Stimulated activated CD4-positive, alpha-beta T cell treated with anti-CD3 and anti-CD28 coated beads, TNF-alpha, amount 100 ng/mL, for 4 hours (primary cell): ENCODE measurements around the gene WWTR1.

ENCODE experiments used
- DNase-seq, 3 experiments: peaks; one replicate each; pipeline ENCODE4 v3.0.0-alpha.2; 2020; ENCODE audit warnings: low read depth in 3 of 3

The WWTR1 gene

GRCh38 chr3:149657926-149658743 is at the start of gene WWTR1:
WWTR1 (minus strand) TSS chr3:149658025; CDS start chr3:149657306, 719 bp downstream.
- DNase-seq, result no peak

DNA sequence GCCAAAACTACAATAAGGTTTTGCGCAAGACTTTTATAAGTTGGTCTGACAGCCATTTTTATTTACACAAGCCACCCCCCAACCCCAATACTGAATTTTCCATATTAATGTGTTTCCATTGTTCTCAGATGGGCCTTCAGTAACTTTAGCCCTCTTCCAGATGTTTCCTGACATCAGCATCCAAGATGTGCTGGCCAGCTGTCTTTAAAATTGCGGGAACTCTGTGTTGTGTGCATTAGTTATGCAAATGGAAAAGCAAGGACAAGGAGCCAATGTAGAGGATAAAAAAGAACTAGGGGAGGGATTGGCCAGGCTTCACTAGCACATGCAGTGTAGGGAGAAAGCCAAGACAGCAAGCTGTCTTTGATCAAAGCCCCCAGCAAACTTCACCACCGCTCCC is 49.1 kb upstream of the WWTR1 start:
- no peak for DNase-seq

GRCh38 chr3:149705416-149705815 is 47.6 kb upstream of the WWTR1 start:
- no peak for DNase-seq

DNA sequence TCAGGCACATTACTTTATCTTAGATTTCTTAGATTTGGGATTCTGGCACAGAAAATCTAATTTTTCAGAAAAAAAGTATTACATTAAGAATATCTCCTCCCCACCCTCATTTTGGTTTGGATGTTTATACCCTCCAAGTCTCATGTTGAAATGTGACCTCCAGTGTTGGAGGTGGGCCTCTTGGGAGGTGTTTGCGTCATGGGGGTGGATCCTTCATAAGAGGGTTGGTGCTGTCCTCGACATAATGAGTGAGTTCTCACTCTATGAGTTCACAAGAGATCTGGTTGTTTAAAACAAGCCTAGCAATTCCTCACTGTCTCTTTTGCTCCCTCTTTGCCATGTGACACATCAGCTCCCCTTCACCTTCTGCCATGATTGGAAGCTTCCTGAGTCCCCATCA is 45.6 kb upstream of the WWTR1 start:
- DNase-seq, result no peak

GRCh38 chr3:149702691-149703441 is 45.0 kb upstream of the WWTR1 start:
- DNase-seq, result no peak

- no peak for DNase-seq
These were observed 44.1 kb upstream of the WWTR1 start for GRCh38 chr3:149701977-149702350.

- no peak for DNase-seq
These were observed 43.6 kb upstream of the WWTR1 start for GRCh38 chr3:149701206-149701976.

- DNase-seq, result no peak
These were observed 30.4 kb upstream of the WWTR1 start for GRCh38 chr3:149688122-149688757.

DNA sequence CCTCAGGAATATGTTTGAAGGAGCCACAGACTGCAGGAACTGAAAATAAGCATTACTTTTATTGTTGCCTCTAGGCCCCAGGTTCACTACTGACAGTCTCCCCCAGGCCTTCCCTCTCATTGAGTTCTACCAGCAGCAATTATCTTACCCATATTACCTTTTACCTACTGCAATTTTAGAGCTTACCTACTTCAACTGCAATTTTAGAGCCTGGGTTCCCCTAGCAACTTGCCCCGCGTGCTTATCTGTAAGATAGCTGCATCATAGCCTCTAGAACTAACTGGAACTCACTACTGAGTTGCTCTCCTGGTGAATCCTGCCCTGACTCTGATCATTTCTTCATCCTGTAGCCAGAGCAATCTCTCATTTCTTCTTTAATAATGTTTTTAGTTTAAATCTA is 29.2 kb upstream of the WWTR1 start:
- no peak for DNase-seq

DNA sequence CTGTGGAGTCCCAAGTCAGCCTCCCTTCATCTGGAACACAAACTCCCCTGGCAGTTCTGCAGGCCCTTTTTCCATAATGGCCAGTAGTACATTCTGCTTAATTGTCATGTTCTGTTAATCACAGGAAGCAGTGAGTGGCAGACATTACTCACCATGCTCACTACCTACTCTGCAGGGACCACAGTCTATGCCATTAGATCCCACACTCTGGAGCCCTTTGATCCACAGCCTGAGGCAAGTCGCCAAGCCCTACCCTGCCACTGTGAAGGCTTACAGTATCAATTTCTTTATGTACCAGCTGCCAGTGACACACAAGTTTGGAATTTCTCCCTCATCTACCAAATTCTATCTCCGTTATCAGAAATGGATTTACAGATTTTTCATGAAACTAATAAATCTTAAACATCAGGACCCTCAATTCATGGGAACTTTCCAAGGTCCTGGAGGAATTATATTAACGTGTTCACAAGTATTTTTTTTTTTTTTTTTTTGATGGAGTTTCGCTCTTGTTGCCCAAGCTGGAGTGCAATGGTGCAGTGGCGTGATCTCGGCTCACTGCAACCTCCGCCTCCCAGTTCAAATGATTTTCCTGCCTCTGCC is 20.6 kb upstream of the WWTR1 start:
- no peak for DNase-seq

DNA sequence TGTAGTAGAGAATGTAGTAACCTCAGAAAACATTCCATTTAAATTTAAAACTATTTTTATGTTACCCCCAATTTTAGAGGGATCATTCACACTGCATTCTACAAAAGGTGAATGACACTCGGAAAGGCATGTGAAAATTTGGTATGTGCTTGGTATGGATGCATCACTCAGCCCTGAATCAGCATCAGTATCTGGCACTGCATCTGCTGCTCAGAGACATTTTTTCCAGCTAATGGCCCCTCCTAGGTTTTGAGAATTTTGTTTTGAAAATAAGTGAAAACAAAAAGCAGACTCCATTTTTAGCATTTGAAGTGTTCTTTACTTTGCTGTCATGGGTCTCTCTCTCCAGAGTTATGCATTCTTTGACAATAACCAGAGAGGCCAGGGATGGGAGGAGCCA is 15.6 kb upstream of the WWTR1 start:
- DNase-seq, result no peak

GRCh38 chr3:149670742-149671492 is 13.1 kb upstream of the WWTR1 start:
- no peak for DNase-seq

- no peak for DNase-seq
These were observed 9.8 kb upstream of the WWTR1 start for GRCh38 chr3:149667576-149667975.

- DNase-seq, result no peak
These were observed 6.1 kb upstream of the WWTR1 start for GRCh38 chr3:149663966-149664365.

DNA sequence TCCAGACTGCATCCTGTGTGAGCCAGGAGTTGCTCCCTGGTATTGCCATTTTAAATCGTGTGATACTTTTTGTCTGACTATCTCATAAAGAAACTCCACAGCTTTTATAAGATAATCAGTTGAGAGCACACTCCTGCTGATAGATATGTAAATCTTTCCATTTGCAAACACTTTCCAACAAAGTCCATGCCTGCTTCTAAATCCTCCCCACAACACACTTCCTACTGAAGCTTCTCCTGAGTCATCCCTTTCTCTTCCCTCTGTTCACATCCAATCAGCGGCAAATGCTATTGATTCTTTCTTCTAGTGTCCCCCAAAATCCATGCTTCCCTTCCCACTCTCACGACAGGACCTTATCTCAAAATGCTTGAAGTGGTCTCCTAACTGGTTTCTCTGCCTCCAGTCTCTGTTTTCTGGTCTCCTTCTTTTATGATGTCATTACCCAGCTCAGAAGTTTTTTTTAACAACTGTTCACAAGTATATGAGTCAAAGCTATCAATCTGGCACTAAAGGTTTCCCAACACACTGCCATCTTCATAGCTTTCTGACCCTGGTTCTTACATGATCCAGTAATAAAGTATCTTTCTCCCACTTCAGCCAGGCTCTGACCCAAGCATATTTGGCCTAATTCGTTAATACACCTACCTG is 4.5 kb upstream of the WWTR1 start:
- DNase-seq, result no peak

DNA sequence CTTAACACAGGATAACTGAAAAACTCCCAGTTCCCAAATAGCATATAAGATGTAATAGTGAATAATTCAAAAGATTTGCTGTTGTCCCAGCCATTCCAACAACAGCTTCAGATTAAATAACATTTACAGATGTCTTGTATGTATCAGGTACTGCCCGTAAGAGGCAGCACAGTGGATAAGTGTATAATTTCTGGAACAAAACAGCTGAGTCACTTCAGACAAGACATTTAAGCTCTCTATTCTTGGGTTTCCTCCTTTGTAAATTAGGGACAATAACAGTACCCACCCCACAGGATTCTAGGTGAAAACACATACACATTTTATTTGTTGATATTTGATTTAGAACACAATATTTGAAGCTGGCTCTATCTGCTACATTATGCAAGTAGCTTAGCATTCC is 2.6 kb upstream of the WWTR1 start:
- no peak for DNase-seq

GRCh38 chr3:149658744-149659497 is 1.1 kb upstream of the WWTR1 start:
- DNase-seq, result no peak

DNA sequence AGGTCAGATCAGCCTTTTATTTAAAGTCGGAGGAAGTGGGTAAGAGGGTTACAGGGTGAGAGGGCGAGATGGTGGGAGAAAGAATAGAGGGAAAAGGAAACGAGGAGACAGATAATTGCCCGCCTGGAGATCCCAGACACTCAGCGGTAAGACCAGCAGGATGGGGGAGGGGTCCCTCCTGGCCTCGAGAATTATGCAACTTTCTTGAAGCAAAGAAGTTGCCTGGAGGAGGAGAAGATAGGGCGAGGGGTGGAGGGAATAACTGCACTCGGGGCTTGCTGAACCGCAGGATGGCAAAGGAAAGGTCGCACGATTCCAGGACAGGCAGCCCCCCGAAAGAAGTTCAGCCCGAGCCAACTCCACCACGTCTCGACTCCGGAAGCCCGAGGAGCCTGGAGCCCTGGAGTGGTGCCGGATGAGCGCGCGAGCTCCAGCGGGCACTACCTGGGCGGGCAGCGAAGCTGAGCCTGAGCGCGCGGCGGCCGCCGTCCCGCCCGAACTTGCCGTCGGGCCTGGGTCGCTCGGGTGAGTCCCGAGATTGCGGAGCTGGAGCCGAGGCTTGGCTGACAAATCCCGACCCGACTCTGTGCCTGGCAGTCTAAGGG is 402 bp downstream of the WWTR1 start:
- DNase-seq, result no peak
